K562 (cell line): ENCODE data around the gene FIS1. TPM values are rescaled to one million over a fixed set of nuclear protein-coding genes. Genes with fewer than 3 reads are reported as not detected.
A peak's percentile ranks its signal among the peaks of the same experiment; 100 is the strongest.

Experiments used
- BCOR ChIP-seq: fragments of 450-650 bp; IDR thresholded peaks from 2 replicates; pipeline ENCODE4 v1.6.1; 2016
- CBFA2T2 ChIP-seq: fragments of 450-650 bp; conservative IDR thresholded peaks from 2 replicates; pipeline ENCODE4 v1.6.1; 2017; ENCODE audit warnings: mild to moderate bottlenecking
- ELF1 ChIP-seq: fragments of 200-800 bp; sonication (Bioruptor generic); IDR thresholded peaks from 2 replicates; pipeline ENCODE4 v1.6.1; 2016; ENCODE audit warnings: missing genetic modification characterization, missing compliant biosample characterization
- HDAC1 ChIP-seq, 2 experiments: fragments of 450-650 bp; IDR thresholded peaks; 2 replicates each; pipeline ENCODE4 v1.6.1; 2016 to 2017; ENCODE audit warnings: inconsistent platforms in 1 of 2, mild to moderate bottlenecking in 1 of 2, moderate library complexity in 1 of 2
- MGA ChIP-seq: fragments of 450-650 bp; IDR thresholded peaks from 2 replicates; pipeline ENCODE4 v1.6.1; 2016; ENCODE audit warnings: mild to moderate bottlenecking, moderate library complexity
- POLR2AphosphoS2 ChIP-seq: IDR thresholded peaks from 2 replicates; pipeline ENCODE4 v1.6.1; 2012; ENCODE audit warnings: low read length, improper control_type of control experiment
- RREB1 ChIP-seq: fragments of 250-450 bp; sonication (Bioruptor Pico); IDR thresholded peaks from 2 replicates; pipeline ENCODE4 v1.4.0; 2020
- ZBTB33 ChIP-seq: sonication (generic); formaldehyde crosslinking; IDR thresholded peaks from 2 replicates; pipeline ENCODE4 v1.8.1; 2023; ENCODE audit warnings: mild to moderate bottlenecking, missing genetic modification reagents
- ZNF77 ChIP-seq: fragments of 250-450 bp; sonication (Bioruptor Pico); IDR thresholded peaks from 2 replicates; pipeline ENCODE4 v1.5.0; 2020
- polyA plus RNA-seq, 8 experiments: library from polyadenylated mRNA; depleted of rRNA in 4 of 8; stranded (reverse) in 5 of 8; unstranded in 3 of 8; fragments of >200 nt; fragmentation: Nextera tagmentation in 2 of 8; fragmentation: Illumina TruSeq in 1 of 8; extraction: Ambion mirVana in 2 of 8; extraction: Trizol in 1 of 8; gene quantifications; 2 replicates each; pipeline versions ENCODE4 v1.2.1 to v1.2.3, GENCODE V29; 2011 to 2014; ENCODE audit warnings: inconsistent platforms in 1 of 8, missing spikeins in 1 of 8
- total RNA-seq, 7 experiments: library from RNA; depleted of rRNA in 6 of 7; stranded (reverse); fragments of >200 nt in 6 of 7; fragmentation: Illumina TruSeq in 2 of 7; extraction: Trizol in 2 of 7; gene quantifications; 2 replicates each; pipeline versions ENCODE4 v1.2.1 to v1.2.3, GENCODE V29; 2011 to 2021; ENCODE audit warnings: low replicate concordance in 1 of 7

Gene FIS1
- total and polyA plus RNA-seq, 9 of the 15 experiments (the other 6 are each of a cell fraction or from before 2014, with no cell fraction given) = 86.0 to 257 (median 144) TPM

- TF ChIP-seq MGA = peak; percentile 29; the same call in 1 of the 2 replicates
- TF ChIP-seq ELF1 (tag) = peak; percentile 32; the same call in 1 of the 2 replicates
- 0 out of 2 replicates have a peak, but pooled peaks have one; percentile 11 for TF ChIP-seq POLR2AphosphoS2
- TF ChIP-seq BCOR = 0 out of 2 replicates have a peak, but pooled peaks have one; percentile 11
- TF ChIP-seq CBFA2T2 = peak; percentile 49
- TF ChIP-seq ZBTB33 = peak; percentile 89
- 0 out of 4 replicates have a peak, but pooled peaks of 1 of the 2 experiments have one; percentile 4 for TF ChIP-seq HDAC1 (IDR thresholded peaks at IDR 0.05)
- TF ChIP-seq ZNF77 (CRISPR knock-in tag) = no peak
- no peak for TF ChIP-seq RREB1
Measured at GRCh38 chr7:101245147-101245668, 327 bp upstream of the FIS1 start (continued).
